Fibroblast of pulmonary artery (primary cell): ENCODE results near the gene TMEM174.

Source experiments
- DNase-seq: peaks from one replicate; pipeline ENCODE4 v3.0.0-alpha.2; 2010; ENCODE audit warnings: low read depth
- H3K4me3 ChIP-seq: replicated peaks from 2 replicates; pipeline ENCODE4 v1.5.1; 2011; ENCODE audit warnings: low read depth, mild to moderate bottlenecking, control low read depth, low read length, moderate library complexity
- TF ChIP-seq, protein P1 (sequence below): IDR thresholded peaks from 2 replicates; pipeline ENCODE4 v1.5.1; 2011; ENCODE audit warnings: mild to moderate bottlenecking, control low read depth, low read length, inconsistent platforms; ENCODE audit errors: missing control alignments

Gene TMEM174

DNA sequence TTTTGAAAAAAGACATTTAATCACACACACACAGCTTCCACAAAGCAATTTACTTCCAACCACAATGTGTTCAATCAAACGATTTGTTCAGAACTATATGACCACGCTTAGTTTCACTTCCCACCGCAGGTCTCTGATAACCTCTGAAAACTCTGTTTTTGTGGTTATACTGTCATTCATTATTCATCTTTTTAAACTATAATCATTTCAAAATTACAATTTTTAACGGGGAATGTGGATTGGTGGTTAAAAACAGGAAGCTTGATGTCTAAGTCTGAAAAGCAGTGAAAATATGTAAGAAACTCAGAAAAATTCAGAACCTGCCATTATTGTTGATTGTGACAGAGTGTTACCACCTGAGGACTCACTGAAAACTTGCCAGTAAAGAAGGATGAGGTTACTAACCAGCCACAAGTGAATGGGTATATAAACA, 12.7 kb upstream of the TMEM174 start:
- no peak overlapping the region for H3K4me3 ChIP-seq
- TF ChIP-seq, protein P1, sequence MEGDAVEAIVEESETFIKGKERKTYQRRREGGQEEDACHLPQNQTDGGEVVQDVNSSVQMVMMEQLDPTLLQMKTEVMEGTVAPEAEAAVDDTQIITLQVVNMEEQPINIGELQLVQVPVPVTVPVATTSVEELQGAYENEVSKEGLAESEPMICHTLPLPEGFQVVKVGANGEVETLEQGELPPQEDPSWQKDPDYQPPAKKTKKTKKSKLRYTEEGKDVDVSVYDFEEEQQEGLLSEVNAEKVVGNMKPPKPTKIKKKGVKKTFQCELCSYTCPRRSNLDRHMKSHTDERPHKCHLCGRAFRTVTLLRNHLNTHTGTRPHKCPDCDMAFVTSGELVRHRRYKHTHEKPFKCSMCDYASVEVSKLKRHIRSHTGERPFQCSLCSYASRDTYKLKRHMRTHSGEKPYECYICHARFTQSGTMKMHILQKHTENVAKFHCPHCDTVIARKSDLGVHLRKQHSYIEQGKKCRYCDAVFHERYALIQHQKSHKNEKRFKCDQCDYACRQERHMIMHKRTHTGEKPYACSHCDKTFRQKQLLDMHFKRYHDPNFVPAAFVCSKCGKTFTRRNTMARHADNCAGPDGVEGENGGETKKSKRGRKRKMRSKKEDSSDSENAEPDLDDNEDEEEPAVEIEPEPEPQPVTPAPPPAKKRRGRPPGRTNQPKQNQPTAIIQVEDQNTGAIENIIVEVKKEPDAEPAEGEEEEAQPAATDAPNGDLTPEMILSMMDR = no peak
- DNase-seq = no peak

DNA sequence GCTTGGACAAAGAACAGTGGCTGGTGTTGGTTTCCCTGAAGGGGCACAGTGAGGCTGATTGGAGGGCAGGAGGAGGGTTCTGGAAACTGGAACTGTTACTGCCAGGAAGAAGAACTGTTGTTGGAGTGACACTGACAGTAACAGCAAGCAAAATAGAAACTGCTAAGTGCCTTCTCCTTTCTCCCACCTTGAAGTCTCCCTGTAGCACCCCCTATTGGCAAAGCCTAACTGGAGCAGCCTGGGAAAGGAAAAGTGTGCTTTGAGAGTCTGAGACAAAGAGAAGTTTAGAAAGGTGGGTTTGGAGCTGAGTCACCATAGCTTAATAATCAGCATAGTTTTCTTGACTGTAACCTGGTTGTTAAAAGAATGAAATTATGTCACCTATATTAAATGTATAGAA, 2.5 kb upstream of the TMEM174 start:
- H3K4me3 ChIP-seq = no peak overlapping the region
- TF ChIP-seq, protein P1 = peak; percentile 93
- peak; percentile 58 for DNase-seq

DNA sequence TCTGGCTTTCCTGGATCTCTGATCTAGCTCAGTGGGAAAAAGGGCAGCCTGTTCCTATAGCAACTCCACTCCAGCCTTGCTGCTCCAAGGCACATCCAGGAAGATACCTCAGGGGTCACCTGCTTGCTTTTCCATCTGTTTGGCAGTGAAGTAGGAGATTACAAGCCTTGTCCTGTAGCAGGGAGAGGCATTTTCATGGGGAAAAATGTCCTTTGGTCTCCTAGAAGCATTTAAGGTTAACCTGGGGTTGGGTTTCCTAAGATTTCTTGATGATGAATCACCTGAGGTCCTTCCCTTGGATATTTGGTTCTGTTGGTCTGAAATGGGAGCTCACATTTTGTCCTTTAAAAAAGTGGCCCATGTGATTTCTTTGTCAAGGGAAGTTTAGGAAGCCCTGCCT, 1.5 kb upstream of the TMEM174 start:
- TF ChIP-seq, protein P1 = no peak
- no peak for DNase-seq
- H3K4me3 ChIP-seq = no peak overlapping the region

DNA sequence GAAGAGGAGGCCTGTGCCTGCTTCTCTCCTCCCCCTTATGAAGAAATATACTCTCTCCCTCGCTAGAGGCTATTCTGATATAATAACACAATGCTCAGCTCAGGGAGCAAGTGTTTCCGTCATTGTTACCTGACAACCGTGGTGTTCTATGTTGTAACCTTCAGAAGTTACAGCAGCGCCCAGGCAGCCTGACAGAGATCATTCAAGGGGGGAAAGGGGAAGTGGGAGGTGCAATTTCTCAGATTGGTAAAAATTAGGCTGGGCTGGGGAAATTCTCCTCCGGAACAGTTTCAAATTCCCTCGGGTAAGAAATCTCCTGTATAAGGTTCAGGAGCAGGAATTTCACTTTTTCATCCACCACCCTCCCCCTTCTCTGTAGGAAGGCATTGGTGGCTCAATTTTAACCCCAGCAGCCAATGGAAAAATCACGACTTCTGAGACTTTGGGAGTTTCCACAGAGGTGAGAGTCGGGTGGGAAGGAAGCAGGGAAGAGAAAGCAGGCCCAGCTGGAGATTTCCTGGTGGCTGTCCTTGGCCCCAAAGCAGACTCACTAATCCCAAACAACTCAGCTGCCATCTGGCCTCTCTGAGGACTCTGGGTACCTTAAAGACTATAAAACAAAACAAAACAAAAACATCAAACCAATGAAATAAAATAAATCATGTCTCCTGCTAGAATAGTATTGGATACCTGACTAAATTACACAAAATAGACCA, 1.3 kb downstream of the TMEM174 start:
- DNase-seq = no peak
- TF ChIP-seq, protein P1 = no peak
- H3K4me3 ChIP-seq = no peak overlapping the region

DNA sequence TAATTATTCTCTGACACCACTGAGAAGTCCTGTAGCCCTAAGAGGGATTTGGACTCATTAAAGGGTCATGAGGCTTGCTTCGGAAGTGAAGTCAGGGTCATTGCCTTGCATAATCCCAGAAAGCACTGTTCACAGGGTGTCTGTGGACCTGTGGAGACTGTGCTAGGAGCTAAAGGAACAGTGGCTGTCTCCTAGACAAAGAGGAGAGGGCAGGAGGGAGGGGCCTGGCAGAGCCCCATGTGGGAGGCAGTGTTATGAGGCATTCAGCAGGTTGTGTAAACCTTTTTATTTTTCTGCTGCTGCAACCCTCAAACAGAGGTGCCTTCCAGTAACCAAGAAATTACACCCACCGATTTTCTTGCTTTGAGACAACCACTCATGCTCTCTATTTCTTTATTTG, 3.3 kb downstream of the TMEM174 start:
- DNase-seq = no peak
- H3K4me3 ChIP-seq = no peak overlapping the region
- TF ChIP-seq, protein P1 = no peak

DNA sequence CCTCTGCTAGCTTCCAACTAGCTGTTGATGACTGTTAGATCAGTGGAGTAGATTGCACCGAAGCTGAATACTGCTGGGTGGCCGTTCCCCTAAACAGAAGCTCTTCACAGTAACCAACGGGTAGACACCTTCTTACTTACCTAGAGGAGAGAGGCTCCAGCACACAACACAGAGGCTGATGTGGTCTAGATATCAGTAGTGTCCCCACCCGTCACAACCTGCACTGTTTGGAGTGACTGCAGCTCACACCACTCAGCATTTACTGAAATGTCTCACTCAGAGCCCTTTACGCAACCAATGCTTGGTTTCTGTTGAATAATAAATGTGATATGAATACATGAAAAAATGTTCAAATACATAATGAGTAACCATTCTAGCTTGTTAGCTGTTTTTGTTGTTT, 5.3 kb downstream of the TMEM174 start:
- no peak for DNase-seq
- TF ChIP-seq, protein P1 = no peak
- H3K4me3 ChIP-seq = no peak overlapping the region

DNA sequence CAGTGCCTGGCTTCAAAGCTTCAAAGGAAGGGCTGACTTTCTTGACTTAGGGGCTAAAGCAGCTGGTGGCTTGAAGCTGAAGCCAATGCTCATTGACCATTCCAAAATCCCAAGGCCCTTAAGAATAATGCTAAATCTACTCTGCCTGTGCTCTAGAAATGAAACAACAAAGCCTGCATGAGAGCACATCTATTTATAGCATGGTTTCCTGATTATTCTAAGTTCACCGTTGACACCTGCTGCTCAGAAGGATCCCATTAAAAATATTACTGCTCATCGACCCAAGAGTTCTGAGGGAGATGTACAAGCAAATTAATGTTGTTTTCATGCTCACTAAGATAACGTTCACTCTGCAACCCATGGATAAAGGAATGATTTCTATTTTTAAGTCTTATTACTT, 6.7 kb downstream of the TMEM174 start:
- no peak overlapping the region for H3K4me3 ChIP-seq
- TF ChIP-seq, protein P1 = no peak
- no peak for DNase-seq
